HG02981 (cell line): ENCODE measurements around the gene ANKRD2.
"Not testable (repeated sequence)": the region's sequence is repeated elsewhere in the genome, so short reads cannot be mapped to it uniquely, and the experiment has no call there.

Experiments used
- ATAC-seq: cut with Tn5 transposase; IDR thresholded peaks from one replicate; pipeline ENCODE4 v1.9.1; 2021; ENCODE audit warnings: mild to moderate bottlenecking, moderate library complexity; ENCODE audit not compliant: unreplicated experiment

The ANKRD2 gene

GRCh38 chr10:97546456-97547270 is 25.9 kb upstream of the ANKRD2 start:
- ATAC-seq: no peak

- ATAC-seq: no peak
Measured at GRCh38 chr10:97547271-97547600, 25.3 kb upstream of the ANKRD2 start.

- ATAC-seq: no peak
Measured at GRCh38 chr10:97547962-97548361, 24.6 kb upstream of the ANKRD2 start.

GRCh38 chr10:97548828-97549455 is 23.6 kb upstream of the ANKRD2 start:
- no peak for ATAC-seq

GRCh38 chr10:97549587-97550322 is 22.8 kb upstream of the ANKRD2 start:
- no peak for ATAC-seq

- no peak for ATAC-seq
Measured at GRCh38 chr10:97550336-97551149, 22.0 kb upstream of the ANKRD2 start.

- ATAC-seq: no peak
Measured at GRCh38 chr10:97551271-97551670, 21.3 kb upstream of the ANKRD2 start.

- ATAC-seq: no peak
Measured at GRCh38 chr10:97553575-97554031, 19.0 kb upstream of the ANKRD2 start.

GRCh38 chr10:97554336-97554735 is 18.2 kb upstream of the ANKRD2 start:
- ATAC-seq: not testable (repeated sequence)

- not testable (repeated sequence) for ATAC-seq
Measured at GRCh38 chr10:97555541-97555940, 17.0 kb upstream of the ANKRD2 start.

GRCh38 chr10:97560731-97561381 is 11.7 kb upstream of the ANKRD2 start:
- not testable (repeated sequence) for ATAC-seq

GRCh38 chr10:97561386-97562077 is 11.0 kb upstream of the ANKRD2 start:
- ATAC-seq: not testable (repeated sequence)

GRCh38 chr10:97562329-97562728 is 10.2 kb upstream of the ANKRD2 start:
- ATAC-seq: not testable (repeated sequence)

GRCh38 chr10:97563337-97563736 is 9.2 kb upstream of the ANKRD2 start:
- no peak for ATAC-seq

GRCh38 chr10:97564776-97565175 is 7.8 kb upstream of the ANKRD2 start:
- ATAC-seq: no peak

GRCh38 chr10:97566336-97566996 is 6.1 kb upstream of the ANKRD2 start:
- ATAC-seq: no peak

- no peak for ATAC-seq
Measured at GRCh38 chr10:97567891-97568290, 4.7 kb upstream of the ANKRD2 start.

GRCh38 chr10:97570146-97570788 is 2.3 kb upstream of the ANKRD2 start:
- ATAC-seq: no peak
